HEK293 (cell line): ENCODE results near the gene CENPV.

Source experiments
- CTCF ChIA-PET: fragments of 350-600 bp; formaldehyde crosslinking; extraction: SDS; loops from one replicate; lab custom pipeline; 2021; ENCODE audit warnings: antibody characterized with exemption; lab: Yijun Ruan, JAX
- POLR2A ChIA-PET: fragments of 300-600 bp; formaldehyde crosslinking; extraction: SDS; loops from one replicate; lab custom pipeline; 2020; ENCODE audit warnings: antibody characterized with exemption, inconsistent platforms; lab: Yijun Ruan, JAX
- H3K27ac ChIP-seq: fragments of 200-500 bp; sonication (Bioruptor generic); 2 replicates; pipeline ENCODE4 v1.5.1; 2014; ENCODE audit warnings: low read depth, low read length, control low read depth, inconsistent platforms; ENCODE audit errors: extremely low read depth
- H3K36me3 ChIP-seq, 2 experiments: fragments of 200-500 bp in 1 of 2; sonication (Bioruptor generic) in 1 of 2; 1 replicate in 1 of 2; 2 replicates in 1 of 2; pipeline ENCODE4 v1.5.1; 2014 to 2017; ENCODE audit warnings: inconsistent platforms in 2 of 2, low read length in 2 of 2; ENCODE audit not compliant: control insufficient read depth in 2 of 2, insufficient read depth in 1 of 2
- H3K4me1 ChIP-seq: fragments of 200-500 bp; sonication (Bioruptor generic); 2 replicates; pipeline ENCODE4 v1.5.1; 2014; ENCODE audit warnings: mild to moderate bottlenecking, low read length, inconsistent platforms; ENCODE audit not compliant: control insufficient read depth, insufficient read depth
- H3K4me3 ChIP-seq: 2 replicates; pipeline ENCODE4 v1.5.1; 2011; ENCODE audit warnings: low read depth, mild to moderate bottlenecking, control low read depth, low read length, moderate library complexity
- H3K9me3 ChIP-seq: fragments of 200-500 bp; sonication (Bioruptor generic); 2 replicates; pipeline ENCODE4 v1.5.1; 2014; ENCODE audit warnings: low read depth, low read length, inconsistent platforms; ENCODE audit not compliant: control insufficient read depth, insufficient read depth
- IKZF3 ChIP-seq: fragments of 450-650 bp; IDR thresholded peaks from 2 replicates; pipeline ENCODE4 v1.5.0; 2018; ENCODE audit warnings: missing biosample characterization, mild to moderate bottlenecking, missing genetic modification characterization, moderate library complexity
- KLF1 ChIP-seq: fragments of 450-650 bp; formaldehyde crosslinking; IDR thresholded peaks from 2 replicates; pipeline ENCODE4 v1.5.1; 2016; ENCODE audit warnings: missing biosample characterization, missing genetic modification characterization
- KLF17 ChIP-seq: fragments of 450-650 bp; formaldehyde crosslinking; IDR thresholded peaks from 2 replicates; pipeline ENCODE4 v1.5.1; 2016; ENCODE audit warnings: missing biosample characterization, missing genetic modification characterization
- OSR2 ChIP-seq: fragments of 450-650 bp; formaldehyde crosslinking; IDR thresholded peaks from 2 replicates; pipeline ENCODE4 v1.5.1; 2016; ENCODE audit warnings: missing biosample characterization, missing genetic modification characterization
- PATZ1 ChIP-seq: fragments of 450-650 bp; formaldehyde crosslinking; IDR thresholded peaks from 2 replicates; pipeline ENCODE4 v1.5.1; 2016; ENCODE audit warnings: missing biosample characterization, missing genetic modification characterization
- PRDM1 ChIP-seq: fragments of 450-650 bp; formaldehyde crosslinking; IDR thresholded peaks from 2 replicates; pipeline ENCODE4; 2016; ENCODE audit warnings: missing biosample characterization, missing genetic modification characterization
- PRDM10 ChIP-seq: fragments of 450-650 bp; formaldehyde crosslinking; IDR thresholded peaks from 2 replicates; pipeline ENCODE4 v1.5.1; 2016; ENCODE audit warnings: missing biosample characterization, missing genetic modification characterization
- PRDM4 ChIP-seq: fragments of 450-650 bp; formaldehyde crosslinking; IDR thresholded peaks from 2 replicates; pipeline ENCODE4 v1.5.1; 2017; ENCODE audit warnings: missing biosample characterization, missing genetic modification characterization
- SP7 ChIP-seq: fragments of 450-650 bp; formaldehyde crosslinking; IDR thresholded peaks from 2 replicates; pipeline ENCODE4 v1.5.1; 2016; ENCODE audit warnings: missing biosample characterization, missing genetic modification characterization
- TCF7L2 ChIP-seq: IDR thresholded peaks from 2 replicates; pipeline ENCODE4 v1.6.1; 2011; ENCODE audit warnings: low read depth, mild to moderate bottlenecking, inconsistent platforms, low read length, moderate library complexity, borderline replicate concordance
- ZEB2 ChIP-seq: fragments of 450-650 bp; formaldehyde crosslinking; IDR thresholded peaks from 2 replicates; pipeline ENCODE4 v1.5.1; 2016; ENCODE audit warnings: missing biosample characterization, missing genetic modification characterization
- ZNF10 ChIP-seq: fragments of 450-650 bp; formaldehyde crosslinking; IDR thresholded peaks from 2 replicates; pipeline ENCODE4 v1.5.1; 2017; ENCODE audit warnings: missing biosample characterization, missing genetic modification characterization
- ZNF114 ChIP-seq: fragments of 450-650 bp; formaldehyde crosslinking; IDR thresholded peaks from 2 replicates; pipeline ENCODE4 v1.5.0; 2017; ENCODE audit warnings: missing biosample characterization, missing genetic modification characterization
- ZNF18 ChIP-seq: fragments of 450-650 bp; formaldehyde crosslinking; IDR thresholded peaks from 2 replicates; pipeline ENCODE4 v1.5.1; 2016; ENCODE audit warnings: missing biosample characterization, missing genetic modification characterization
- ZNF398 ChIP-seq: fragments of 450-650 bp; formaldehyde crosslinking; IDR thresholded peaks from 2 replicates; pipeline ENCODE4 v1.5.1; 2017; ENCODE audit warnings: missing biosample characterization, missing genetic modification characterization
- ZNF548 ChIP-seq: fragments of 450-650 bp; formaldehyde crosslinking; IDR thresholded peaks from 2 replicates; pipeline ENCODE4 v1.5.1; 2016; ENCODE audit warnings: missing biosample characterization, missing genetic modification characterization
- ZNF639 ChIP-seq: fragments of 450-650 bp; formaldehyde crosslinking; IDR thresholded peaks from 2 replicates; pipeline ENCODE4 v1.5.1; 2016; ENCODE audit warnings: missing biosample characterization, missing genetic modification characterization

Gene CENPV

GRCh38 chr17:16329519-16330271 is 23.6 kb downstream of the CENPV start:
- Histone ChIP-seq H3K9me3 (no peaks in the 10 kb centered on the region), H3K4me3 (no peak overlapping the region), H3K4me1 (peaks cover 11% of the 10 kb centered on the region), H3K36me3 (peaks cover 0 to 22% of the 10 kb centered on the region in 2 experiments; a peak in 2 of 3 replicates), H3K27ac (no peak overlapping the region)
- peak; percentile 61; the same call in 1 of the 2 replicates for TF ChIP-seq ZNF548 (tag by site-specific recombination)
- TF ChIP-seq SP7 (tag by site-specific recombination), result peak; percentile 74
- TF ChIP-seq PRDM1 (tag by site-specific recombination), result peak; percentile 87
- 0 out of 2 replicates have a peak, but pooled peaks have one; percentile 12 for TF ChIP-seq ZEB2
- no peak for TF ChIP-seq ZNF114
- peak; percentile 72 for TF ChIP-seq PRDM4 (tag by site-specific recombination)
- no peak for TF ChIP-seq TCF7L2
- TF ChIP-seq OSR2 (tag by site-specific recombination), result peak; percentile 84
- peak; percentile 73 for TF ChIP-seq ZNF398 (tag by site-specific recombination)
- TF ChIP-seq PATZ1 (tag by site-specific recombination), result 0 out of 2 replicates have a peak, but pooled peaks have one; percentile 15
- no peak for TF ChIP-seq IKZF3
- TF ChIP-seq PRDM10, result 0 out of 2 replicates have a peak, but pooled peaks have one; percentile 14
- peak; percentile 57 for TF ChIP-seq ZNF10
- 0 out of 2 replicates have a peak, but pooled peaks have one; percentile 16 for TF ChIP-seq KLF1
- TF ChIP-seq KLF17 (tag by site-specific recombination), result 0 out of 2 replicates have a peak, but pooled peaks have one; percentile 33
- TF ChIP-seq ZNF639 (tag by site-specific recombination), result no peak
- TF ChIP-seq ZNF18 (tag by site-specific recombination), result peak; percentile 79
- CTCF ChIA-PET, result interaction anchor here (0.7 kb wide), 1 partner anchor 25 kb away, joined by 3 read pairs; no protein-coding TSS in a partner anchor
- POLR2A ChIA-PET, result no interaction called here
